ENCODE data around the gene LRBA.

Gene LRBA

GRCh38 chr4:150493851-150494250 lies 521.2 kb downstream of the LRBA start:
- no peak for DNase-seq (ENCODE audit: low spot score)

GRCh38 chr4:150491132-150492049 lies 523.7 kb downstream of the LRBA start:
- DNase-seq (ENCODE audit: low spot score): no peak

- DNase-seq (ENCODE audit: low spot score): no peak
Observed at GRCh38 chr4:150482581-150482980, 532.5 kb downstream of the LRBA start.

- DNase-seq (ENCODE audit: low spot score): no peak
Observed at GRCh38 chr4:150479657-150480056, 535.4 kb downstream of the LRBA start.

GRCh38 chr4:150477869-150478268 lies 537.2 kb downstream of the LRBA start:
- DNase-seq (ENCODE audit: low spot score): no peak

- DNase-seq (ENCODE audit: low spot score): no peak
Observed at GRCh38 chr4:150476776-150477175, 538.3 kb downstream of the LRBA start.

GRCh38 chr4:150475763-150476162 lies 539.3 kb downstream of the LRBA start:
- no peak for DNase-seq (ENCODE audit: low spot score)

GRCh38 chr4:150464523-150464922 lies 550.6 kb downstream of the LRBA start:
- no peak for DNase-seq (ENCODE audit: low spot score)

GRCh38 chr4:150462743-150463142 lies 552.3 kb downstream of the LRBA start:
- no peak for DNase-seq (ENCODE audit: low spot score)

GRCh38 chr4:150461957-150462356 lies 553.1 kb downstream of the LRBA start:
- no peak for DNase-seq (ENCODE audit: low spot score)

- no peak for DNase-seq (ENCODE audit: low spot score)
Observed at GRCh38 chr4:150457802-150458201, 557.3 kb downstream of the LRBA start.

GRCh38 chr4:150451883-150452282 lies 563.2 kb downstream of the LRBA start:
- DNase-seq (ENCODE audit: low spot score): no peak

GRCh38 chr4:150447356-150447755 lies 567.7 kb downstream of the LRBA start:
- no peak for DNase-seq (ENCODE audit: low spot score)

GRCh38 chr4:150439451-150439933 lies 575.6 kb downstream of the LRBA start:
- no peak for DNase-seq (ENCODE audit: low spot score)

- DNase-seq (ENCODE audit: low spot score): no peak
Observed at GRCh38 chr4:150436598-150437370, 578.3 kb downstream of the LRBA start.

- DNase-seq (ENCODE audit: low spot score): no peak
Observed at GRCh38 chr4:150431221-150431620, 583.9 kb downstream of the LRBA start.

- no peak for DNase-seq (ENCODE audit: low spot score)
Observed at GRCh38 chr4:150425161-150425560, 589.9 kb downstream of the LRBA start.

GRCh38 chr4:150423503-150423902 lies 591.6 kb downstream of the LRBA start:
- no peak for DNase-seq (ENCODE audit: low spot score)

GRCh38 chr4:150423074-150423473 lies 592.0 kb downstream of the LRBA start:
- DNase-seq (ENCODE audit: low spot score): no peak

GRCh38 chr4:150421612-150422011 lies 593.5 kb downstream of the LRBA start:
- DNase-seq (ENCODE audit: low spot score): no peak

- DNase-seq (ENCODE audit: low spot score): no peak
Observed at GRCh38 chr4:150419939-150420338, 595.1 kb downstream of the LRBA start.

GRCh38 chr4:150418757-150419410 lies 596.2 kb downstream of the LRBA start:
- DNase-seq (ENCODE audit: low spot score): no peak

All from CD4-positive, alpha-beta T cell treated with Interleukin-6 at 100 ng/mL for 8 hours (primary cell).